Head of caudate nucleus (tissue), 42 donors: ENCODE results near the gene RBM15B.
"Not testable (repeated sequence)": the region's sequence is repeated elsewhere in the genome, so short reads cannot be mapped to it uniquely, and the experiment has no call there.

Source experiments
- DNase-seq, 42 donors: peaks; one replicate each; pipeline versions ENCODE4 v3.0.0 to v3.0.0-alpha.2; 2020 to 2021; ENCODE audit warnings: mixed read lengths in 7 of 42
- intact Hi-C: fragments of 100-400 bp; cut with DNase I; formaldehyde crosslinking; loops from one replicate; pipeline ENCODE4 v1.15.0; 2022

RBM15B gene

GRCh38 chr3:51391075-51391565, at the start of gene RBM15B:
TSS of gene RBM15B (plus strand) at chr3:51391285. CDS start at chr3:51391400, 115 bp downstream.
- intact Hi-C loops: loop anchor here (5.0 to 10.0 kb wide), 2 partner anchors 106 to 284 kb away; partner anchors contain the start of gene TEX264
- DNase-seq: peak; percentile 93 to 99 (median 98)

- intact Hi-C loops: no loop called here
- DNase-seq: no peak
Observed at GRCh38 chr3:51343918-51344687, 47.0 kb upstream of the RBM15B start.

GRCh38 chr3:51350751-51351150, 40.3 kb upstream of the RBM15B start:
- DNase-seq: peak in 6 of 42 donors; percentile 12 to 59 (median 22)
- intact Hi-C loops: no loop called here

- intact Hi-C loops: no loop called here
- DNase-seq: no peak
Observed at GRCh38 chr3:51353131-51353530, 38.0 kb upstream of the RBM15B start.

GRCh38 chr3:51353691-51354090, 37.4 kb upstream of the RBM15B start:
- no peak for DNase-seq
- intact Hi-C loops: no loop called here

- intact Hi-C loops: no loop called here
Observed at GRCh38 chr3:51354172-51354571, 36.9 kb upstream of the RBM15B start.

GRCh38 chr3:51354731-51355615, 36.1 kb upstream of the RBM15B start:
- intact Hi-C loops: no loop called here
- DNase-seq: no peak

More at GRCh38 chr3:51354172-51354571, 36.9 kb upstream of the RBM15B start:
- no peak for DNase-seq

- no peak for DNase-seq
Observed at GRCh38 chr3:51355891-51356578, 35.0 kb upstream of the RBM15B start.

GRCh38 chr3:51357856-51358255, 33.2 kb upstream of the RBM15B start:
- intact Hi-C loops: no loop called here
- DNase-seq: peak in 1 of 42 donors; percentile 4

More at GRCh38 chr3:51355891-51356578, 35.0 kb upstream of the RBM15B start:
- intact Hi-C loops: no loop called here

GRCh38 chr3:51358981-51359380, 32.1 kb upstream of the RBM15B start:
- DNase-seq: no peak
- intact Hi-C loops: no loop called here

GRCh38 chr3:51360806-51361205, 30.3 kb upstream of the RBM15B start:
- intact Hi-C loops: no loop called here

GRCh38 chr3:51361746-51362145, 29.3 kb upstream of the RBM15B start:
- intact Hi-C loops: no loop called here
- no peak for DNase-seq

More at GRCh38 chr3:51360806-51361205, 30.3 kb upstream of the RBM15B start:
- no peak for DNase-seq

- intact Hi-C loops: no loop called here
- DNase-seq: peak in 1 of 42 donors; percentile 1
Observed at GRCh38 chr3:51362476-51362875, 28.6 kb upstream of the RBM15B start.

- DNase-seq: peak in 4 of 42 donors; percentile 1 to 7 (median 2)
- intact Hi-C loops: not testable (repeated sequence)
Observed at GRCh38 chr3:51368276-51368675, 22.8 kb upstream of the RBM15B start.

- DNase-seq: peak in 30 of 42 donors; percentile 32 to 83 (median 65)
- intact Hi-C loops: no loop called here
Observed at GRCh38 chr3:51371943-51372557, 19.0 kb upstream of the RBM15B start.

GRCh38 chr3:51373658-51374421, 17.2 kb upstream of the RBM15B start:
- DNase-seq: peak in 2 of 42 donors; percentile 8 to 15
- intact Hi-C loops: no loop called here

GRCh38 chr3:51374456-51374855, 16.6 kb upstream of the RBM15B start:
- intact Hi-C loops: no loop called here

GRCh38 chr3:51375136-51375535, 15.9 kb upstream of the RBM15B start:
- intact Hi-C loops: no loop called here
- peak in 2 of 42 donors; percentile 2 to 11 for DNase-seq

More at GRCh38 chr3:51374456-51374855, 16.6 kb upstream of the RBM15B start:
- DNase-seq: peak in 2 of 42 donors; percentile 18 to 24
